Tibial artery (tissue), 4 donors: Measurements from ENCODE around the gene THG1L.

ENCODE experiments used
- DNase-seq, 2 donors: peaks; one replicate each; pipeline ENCODE4 v3.0.0-alpha.2; 2019
- H3K27ac ChIP-seq, 2 donors: fragments of 200-600 bp; sonication (generic) in 1 of 2; 1 replicate in 1 of 2; 2 replicates in 1 of 2; pipeline ENCODE4 v1.5.1; 2018 to 2019; ENCODE audit warnings: mild to moderate bottlenecking in 1 of 2
- H3K27me3 ChIP-seq, 2 donors: fragments of 200-600 bp; sonication (generic) in 1 of 2; one replicate each; pipeline versions ENCODE4 v1.5.1 to v1.6.0; 2016 to 2019
- H3K36me3 ChIP-seq, 3 donors: fragments of 200-600 bp; sonication (generic) in 2 of 3; one replicate each; pipeline ENCODE4 v1.5.1; 2016 to 2019; ENCODE audit warnings: mild to moderate bottlenecking in 2 of 3
- H3K4me1 ChIP-seq, 4 donors: fragments of 200-600 bp; sonication (generic) in 2 of 4; 1 replicate in 3 of 4; 2 replicates in 1 of 4; pipeline ENCODE4 v1.5.1; 2016 to 2019
- H3K4me3 ChIP-seq, 2 donors: fragments of 200-600 bp; sonication (generic) in 1 of 2; 1 replicate in 1 of 2; 2 replicates in 1 of 2; pipeline ENCODE4 v1.5.1; 2018 to 2019; ENCODE audit warnings: mild to moderate bottlenecking in 2 of 2
- H3K9me3 ChIP-seq, 3 donors: fragments of 200-600 bp; sonication (generic) in 1 of 3; one replicate each; pipeline ENCODE4 v1.5.1; 2016 to 2019
- CTCF ChIP-seq, 2 experiments: fragments of 200-600 bp in 1 of 2; fragments of 450-650 bp in 1 of 2; IDR thresholded peaks; one replicate each; pipeline ENCODE4 v1.5.1; 2017 to 2019; ENCODE audit warnings: antibody characterized with exemption in 2 of 2, mild to moderate bottlenecking in 1 of 2, moderate library complexity in 1 of 2
- intact Hi-C: fragments of 100-400 bp; cut with DNase I; formaldehyde crosslinking; loops from one replicate; pipeline ENCODE4 v1.15.0; 2023; ENCODE audit warnings: low total_unique reads

THG1L gene

GRCh38 chr5:157778121-157778805 lies 47.0 kb downstream of the THG1L start:
- no peak for TF ChIP-seq CTCF (IDR thresholded peaks at IDR 0.05)
- intact Hi-C loops: no loop called here
- peaks cover 0 to 1% (median 1%) of the 10 kb centered on the region in 3 donors for H3K36me3 ChIP-seq
- no peaks in the 10 kb centered on the region for H3K9me3 ChIP-seq
- H3K4me3 ChIP-seq: no peak overlapping the region
- DNase-seq: no peak
- no peaks in the 10 kb centered on the region for H3K4me1 ChIP-seq
- no peaks in the 10 kb centered on the region for H3K27me3 ChIP-seq
- H3K27ac ChIP-seq: no peak overlapping the region

GRCh38 chr5:157779221-157779620 lies 48.0 kb downstream of the THG1L start:
- Histone ChIP-seq H3K9me3 (no peaks in the 10 kb centered on the region), H3K27me3 (no peaks in the 10 kb centered on the region), H3K27ac (no peak overlapping the region), H3K4me1 (no peaks in the 10 kb centered on the region), H3K4me3 (no peak overlapping the region), H3K36me3 (peaks cover 0 to 10% (median 8%) of the 10 kb centered on the region in 3 donors)
- TF ChIP-seq CTCF (IDR thresholded peaks at IDR 0.05): no peak
- intact Hi-C loops: no loop called here
- DNase-seq: no peak

GRCh38 chr5:157785801-157786200 lies 54.6 kb downstream of the THG1L start:
- H3K4me3 ChIP-seq: no peak overlapping the region
- H3K9me3 ChIP-seq: no peaks in the 10 kb centered on the region
- TF ChIP-seq CTCF (IDR thresholded peaks at IDR 0.05): no peak
- no peaks in the 10 kb centered on the region for H3K4me1 ChIP-seq
- no peak overlapping the region for H3K27ac ChIP-seq
- no peak for DNase-seq
- H3K27me3 ChIP-seq: no peaks in the 10 kb centered on the region
- H3K36me3 ChIP-seq: peaks cover 14 to 48% (median 37%) of the 10 kb centered on the region in 3 donors
- intact Hi-C loops: no loop called here
